HCT116 (cell line): ENCODE results near the gene AGBL1. TPM values are rescaled to one million over a fixed set of nuclear protein-coding genes. Genes with fewer than 3 reads are reported as not detected.
"Not testable (repeated sequence)": the region's sequence is repeated elsewhere in the genome, so short reads cannot be mapped to it uniquely, and the experiment has no call there.

Experiments
- ATAC-seq: fragments of 200-7000 bp; cut with Tn5 transposase; 2 replicates; pipeline ENCODE4 v1.9.1; 2020; ENCODE audit warnings: mild to moderate bottlenecking, moderate library complexity
- BruUV-seq: library from RNA; stranded (reverse); fragments of 400-500 nt; replicated peaks from 2 replicates; lab custom pipeline; 2021; lab: Mats Ljungman, UMichigan
- CTCF ChIA-PET: fragments of 300-600 bp; sonication (Branson Sonifier 250); formaldehyde crosslinking; loops from one replicate; lab custom pipeline; 2021; ENCODE audit warnings: antibody characterized with exemption; lab: Charles Lee
- POLR2A ChIA-PET: fragments of 300-600, 350-600 bp; sonication (Branson Sonifier 250); formaldehyde crosslinking; loops from one replicate; lab custom pipeline; 2021; ENCODE audit warnings: antibody characterized with exemption; lab: Charles Lee
- RAD21 ChIA-PET, 2 experiments: fragments of 300-600 bp; sonication (Branson Sonifier 250); formaldehyde crosslinking; loops; one replicate each; lab custom pipeline; 2023; ENCODE audit warnings: low total read pairs in 2 of 2; ENCODE audit not compliant: uncharacterized antibody in 2 of 2, unreplicated experiment in 2 of 2, low non-redundant PET in 1 of 2; lab: Charles Lee
- DNase-seq: peaks from one replicate; pipeline ENCODE4 v3.0.0-alpha.2; 2010; ENCODE audit warnings: low read depth, low spot score
- H2AFZ ChIP-seq: fragments of 200-600 bp; shearing (Covaris generic), sonication (generic); 2 replicates; pipeline ENCODE4 v1.6.1; 2017; ENCODE audit warnings: low read depth, mixed run types, mixed read lengths, antibody characterized with exemption, low read length; ENCODE audit not compliant: poor library complexity, severe bottlenecking
- H3K27ac ChIP-seq: 2 replicates; pipeline ENCODE4 v1.5.1; 2012; ENCODE audit warnings: low read depth, low read length
- H3K27me3 ChIP-seq: fragments of 200-600 bp; sonication (generic); 2 replicates; pipeline ENCODE4 v1.6.1; 2016; ENCODE audit warnings: mixed run types, low read length, mixed read lengths; ENCODE audit not compliant: insufficient read depth
- H3K36me3 ChIP-seq, 2 experiments: fragments of 200-500 bp in 1 of 2; fragments of 200-600 bp in 1 of 2; sonication (Bioruptor generic) in 1 of 2; sonication (generic) in 1 of 2; 2 replicates each; pipeline versions ENCODE4 v1.5.1 to v1.6.1; 2014 to 2016; ENCODE audit warnings: low read length in 2 of 2, inconsistent platforms in 1 of 2, mixed read lengths in 1 of 2, mixed run types in 1 of 2; ENCODE audit not compliant: insufficient read depth in 2 of 2, control insufficient read depth in 1 of 2
- H3K4me1 ChIP-seq, 2 experiments: fragments of 200-600 bp in 1 of 2; sonication (generic) in 1 of 2; 2 replicates each; pipeline versions ENCODE4 v1.5.1 to v1.6.1; 2012 to 2017; ENCODE audit warnings: low read length in 2 of 2, inconsistent platforms in 1 of 2, mild to moderate bottlenecking in 1 of 2, mixed read lengths in 1 of 2, mixed run types in 1 of 2, moderate library complexity in 1 of 2; ENCODE audit not compliant: insufficient read depth in 2 of 2, control insufficient read depth in 1 of 2
- H3K4me2 ChIP-seq: fragments of 200-600 bp; sonication (generic); 2 replicates; pipeline ENCODE4 v1.6.1; 2017; ENCODE audit warnings: mixed run types, low read length, mixed read lengths
- H3K4me3 ChIP-seq, 2 experiments: fragments of 200-600 bp in 1 of 2; sonication (generic) in 1 of 2; replicated peaks in 1 of 2; 2 replicates each; pipeline ENCODE4 v1.5.1; 2011 to 2016; ENCODE audit warnings: low read length in 2 of 2, control low read depth in 1 of 2, low read depth in 1 of 2, mild to moderate bottlenecking in 1 of 2, mixed read lengths in 1 of 2, mixed run types in 1 of 2
- H3K79me2 ChIP-seq: fragments of 200-600 bp; sonication (generic); 2 replicates; pipeline ENCODE4 v1.6.1; 2017; ENCODE audit warnings: mild to moderate bottlenecking, mixed run types, low read length, moderate library complexity, mixed read lengths; ENCODE audit not compliant: insufficient read depth
- H3K9ac ChIP-seq: fragments of 200-600 bp; sonication (generic); 2 replicates; pipeline ENCODE4 v1.6.1; 2016; ENCODE audit warnings: low read length, mixed read lengths
- H3K9me2 ChIP-seq: fragments of 200-600 bp; sonication (generic), shearing (Covaris generic); 2 replicates; pipeline ENCODE4 v1.6.1; 2017; ENCODE audit warnings: mixed run types, mild to moderate bottlenecking, moderate library complexity; ENCODE audit not compliant: insufficient read depth
- H3K9me3 ChIP-seq, 2 experiments: fragments of 200-500 bp in 1 of 2; fragments of 200-600 bp in 1 of 2; sonication (Bioruptor generic) in 1 of 2; sonication (generic) in 1 of 2; 2 replicates each; pipeline ENCODE4 v1.6.1; 2014 to 2017; ENCODE audit warnings: low read length in 2 of 2, mixed read lengths in 2 of 2, inconsistent platforms in 1 of 2, low read depth in 1 of 2, mild to moderate bottlenecking in 1 of 2, mixed run types in 1 of 2, moderate library complexity in 1 of 2; ENCODE audit not compliant: control insufficient read depth in 1 of 2, insufficient read depth in 1 of 2
- H4K20me1 ChIP-seq: fragments of 200-600 bp; sonication (generic), shearing (Covaris generic); 2 replicates; pipeline ENCODE4 v1.6.1; 2017; ENCODE audit warnings: mixed run types, mild to moderate bottlenecking, moderate library complexity; ENCODE audit not compliant: insufficient read depth
- ATF3 ChIP-seq: IDR thresholded peaks from 2 replicates; pipeline ENCODE4 v1.6.1; 2012
- ELF1 ChIP-seq: IDR thresholded peaks from 2 replicates; pipeline ENCODE4 v1.6.1; 2012; ENCODE audit warnings: low read depth, borderline replicate concordance
- MAX ChIP-seq: IDR thresholded peaks from 2 replicates; pipeline ENCODE4 v1.6.1; 2012
- POLR2AphosphoS5 ChIP-seq: IDR thresholded peaks from 2 replicates; pipeline ENCODE4 v1.6.1; 2011; ENCODE audit warnings: mild to moderate bottlenecking, low read depth, low read length, moderate library complexity
- RAD21 ChIP-seq: IDR thresholded peaks from 2 replicates; pipeline ENCODE4 v1.6.1; 2012; ENCODE audit warnings: low read depth, mild to moderate bottlenecking
- REST ChIP-seq: IDR thresholded peaks from 2 replicates; pipeline ENCODE4 v1.6.1; 2012; ENCODE audit warnings: low read depth
- ZBTB33 ChIP-seq: IDR thresholded peaks from 2 replicates; pipeline ENCODE4 v1.6.1; 2011; ENCODE audit warnings: mild to moderate bottlenecking, low read length, moderate library complexity; ENCODE audit not compliant: insufficient replicate concordance; ENCODE audit errors: extremely low read depth
- ZFX ChIP-seq: fragments of 450-650 bp; IDR thresholded peaks from 2 replicates; pipeline ENCODE4 v1.6.1; 2017
- intact Hi-C: fragments of 100-400 bp; cut with micrococcal nuclease; formaldehyde crosslinking; loops from 2 replicates; pipeline ENCODE4 v1.10.0; 2022
- total RNA-seq: library from RNA; stranded (reverse); gene quantifications from one replicate; pipeline ENCODE4 v1.2.1, GENCODE V29; 2021; ENCODE audit not compliant: unreplicated experiment

AGBL1 gene
- total RNA-seq, 1 experiment from 2014 or later, result not detected

- TF ChIP-seq ZBTB33 (no peak), ATF3 (no peak), ELF1 (no peak), RAD21 (no peak), REST (no peak), MAX (no peak), POLR2AphosphoS5 (no peak), ZFX (no peak)
These were observed 42.0 kb downstream of the AGBL1 start (continued) for GRCh38 chr15:86121568-86122225.

- DNase-seq, H3K36me3 ChIP-seq, H2AFZ ChIP-seq, H3K79me2 ChIP-seq, ATAC-seq, BruUV-seq, H3K4me2 ChIP-seq, RAD21 ChIA-PET, H3K9ac ChIP-seq, H3K9me2 ChIP-seq, POLR2A ChIA-PET, H3K27ac ChIP-seq, CTCF ChIA-PET, H4K20me1 ChIP-seq, H3K4me1 ChIP-seq, H3K9me3 ChIP-seq, H3K27me3 ChIP-seq, intact Hi-C loops, H3K4me3 ChIP-seq: not testable (repeated sequence)
These were observed 43.2 kb downstream of the AGBL1 start for GRCh38 chr15:86122691-86123391.
